GM12878 (cell line): Measurements from ENCODE around the gene ABHD1. TPM values are rescaled to one million over a fixed set of nuclear protein-coding genes. Genes with fewer than 3 reads are reported as not detected.

ENCODE experiments used
- BACH1 ChIP-seq: fragments of 450-650 bp; IDR thresholded peaks from 2 replicates; pipeline ENCODE4 v1.6.1; 2017; ENCODE audit warnings: mild to moderate bottlenecking, borderline replicate concordance
- CREB1 ChIP-seq: IDR thresholded peaks from 2 replicates; pipeline ENCODE4 v1.6.1; 2012; ENCODE audit warnings: low read depth, mild to moderate bottlenecking, inconsistent platforms
- EGR1 ChIP-seq, 2 experiments: IDR thresholded peaks; 1 replicate in 1 of 2; 2 replicates in 1 of 2; pipeline ENCODE4 v1.6.1; 2011 to 2012; ENCODE audit warnings: low read depth in 2 of 2, low read length in 2 of 2, borderline replicate concordance in 1 of 2, mild to moderate bottlenecking in 1 of 2, moderate library complexity in 1 of 2
- IRF4 ChIP-seq: IDR thresholded peaks from 2 replicates; pipeline ENCODE4 v1.6.1; 2011; ENCODE audit warnings: low read depth, low read length
- POLR2A ChIP-seq: IDR thresholded peaks from 2 replicates; pipeline ENCODE4 v1.6.1; 2011; ENCODE audit warnings: low read depth, mild to moderate bottlenecking, low read length
- RAD21 ChIP-seq: IDR thresholded peaks from 2 replicates; pipeline ENCODE4 v1.6.1; 2011; ENCODE audit warnings: mild to moderate bottlenecking, low read depth, low read length, moderate library complexity; ENCODE audit not compliant: insufficient read depth
- RAD51 ChIP-seq: fragments of 450-650 bp; IDR thresholded peaks from 2 replicates; pipeline ENCODE4 v1.6.1; 2016; ENCODE audit warnings: moderate library complexity, mild to moderate bottlenecking, inconsistent platforms
- SMAD1 ChIP-seq: fragments of 450-650 bp; IDR thresholded peaks from 2 replicates; pipeline ENCODE4 v1.6.1; 2018; ENCODE audit warnings: mild to moderate bottlenecking, low read depth; ENCODE audit not compliant: partially characterized antibody
- SMC3 ChIP-seq: IDR thresholded peaks from 2 replicates; pipeline ENCODE4 v1.6.1; 2011; ENCODE audit warnings: low read length, improper control_type of control experiment, borderline replicate concordance
- SP1 ChIP-seq: IDR thresholded peaks from one replicate; pipeline ENCODE4 v1.6.1; 2011; ENCODE audit warnings: low read depth, low read length
- WRNIP1 ChIP-seq: IDR thresholded peaks from 2 replicates; pipeline ENCODE4 v1.6.1; 2011; ENCODE audit warnings: low read depth, low read length, improper control_type of control experiment, borderline replicate concordance
- ZNF24 ChIP-seq: fragments of 450-650 bp; IDR thresholded peaks from 2 replicates; pipeline ENCODE4 v1.6.1; 2017; ENCODE audit warnings: antibody characterized with exemption, mild to moderate bottlenecking
- polyA plus RNA-seq, 11 experiments: library from polyadenylated mRNA; depleted of rRNA in 4 of 11; unstranded in 6 of 11; stranded (reverse) in 5 of 11; fragments of >200 nt; fragmentation: Nextera tagmentation in 4 of 11; fragmentation: Illumina TruSeq in 1 of 11; extraction: Ambion mirVana in 4 of 11; extraction: Trizol in 1 of 11; gene quantifications; 1 replicate in 1 of 11; 2 replicates in 10 of 11; pipeline versions ENCODE4 v1.2.1 to v1.2.3, GENCODE V29; 2011 to 2016; ENCODE audit warnings: inconsistent platforms in 2 of 11, missing spikeins in 2 of 11, low read depth in 1 of 11
- total RNA-seq, 4 experiments: library from RNA; depleted of rRNA in 3 of 4; stranded (reverse); fragments of >200 nt in 3 of 4; fragmentation: Illumina TruSeq in 1 of 4; extraction: Trizol in 1 of 4; gene quantifications; 2 replicates each; pipeline versions ENCODE4 v1.2.1 to v1.2.3, GENCODE V29; 2013 to 2021
- TF ChIP-seq, protein P1 (sequence below): IDR thresholded peaks from 2 replicates; pipeline ENCODE4 v1.6.1; 2012; ENCODE audit warnings: mild to moderate bottlenecking, low read depth, low read length
- TF ChIP-seq, protein P2 (sequence below): fragments of 150-350 bp; IDR thresholded peaks from 2 replicates; pipeline ENCODE4 v1.6.1; 2014; ENCODE audit warnings: mild to moderate bottlenecking, low read depth, low read length
- TF ChIP-seq, protein P3 (sequence below): fragments of 450-650 bp; IDR thresholded peaks from 2 replicates; pipeline ENCODE4 v1.6.1; 2017; ENCODE audit warnings: mild to moderate bottlenecking, moderate library complexity
- TF ChIP-seq, protein P4 (sequence below): IDR thresholded peaks from 2 replicates; pipeline ENCODE4 v1.6.1; 2012; ENCODE audit warnings: low read depth, low read length, improper control_type of control experiment
- TF ChIP-seq, protein P5 (sequence below): fragments of 450-650 bp; IDR thresholded peaks from 2 replicates; pipeline ENCODE4 v1.6.1; 2017; ENCODE audit warnings: antibody characterized with exemption, mild to moderate bottlenecking, moderate library complexity

The ABHD1 gene
- total and polyA plus RNA-seq, 10 of the 15 experiments (the other 5 are each of a cell fraction or from before 2014, with no cell fraction given) = 0.04 to 0.35 (median 0.17) TPM; not detected in 2

DNA sequence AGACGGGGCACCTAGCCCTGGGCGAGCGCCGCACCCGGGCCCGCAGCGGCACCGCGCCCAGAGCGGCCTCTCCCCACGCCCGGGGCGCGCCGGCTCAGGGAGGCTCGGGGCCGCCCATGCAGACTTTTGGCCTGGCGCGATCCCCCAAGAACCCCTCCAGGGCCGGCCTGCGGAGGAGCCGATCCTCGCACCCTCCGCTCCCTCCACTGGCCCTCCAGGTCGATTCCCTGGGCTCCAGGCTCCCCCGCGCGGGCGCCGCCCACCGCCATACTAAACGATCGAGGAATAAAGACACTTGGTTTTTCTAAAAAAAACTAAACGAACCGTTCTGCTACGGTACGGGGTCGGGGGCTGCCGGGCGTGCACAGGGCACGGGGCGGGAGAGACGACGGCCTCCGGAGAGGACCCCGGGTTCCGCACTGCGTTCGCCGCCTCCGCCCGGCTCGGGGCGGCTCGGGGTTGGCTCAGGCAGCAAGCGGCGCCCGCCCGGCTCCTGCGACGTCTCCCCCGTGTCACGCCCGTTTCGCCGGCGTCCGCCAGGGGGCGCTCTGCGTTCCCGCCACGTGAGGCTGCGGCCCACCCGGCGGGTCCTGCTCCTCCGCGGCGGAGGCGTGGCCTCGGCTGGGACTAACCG, 37.4 kb upstream of the ABHD1 start (continued):
- TF ChIP-seq, protein P1, sequence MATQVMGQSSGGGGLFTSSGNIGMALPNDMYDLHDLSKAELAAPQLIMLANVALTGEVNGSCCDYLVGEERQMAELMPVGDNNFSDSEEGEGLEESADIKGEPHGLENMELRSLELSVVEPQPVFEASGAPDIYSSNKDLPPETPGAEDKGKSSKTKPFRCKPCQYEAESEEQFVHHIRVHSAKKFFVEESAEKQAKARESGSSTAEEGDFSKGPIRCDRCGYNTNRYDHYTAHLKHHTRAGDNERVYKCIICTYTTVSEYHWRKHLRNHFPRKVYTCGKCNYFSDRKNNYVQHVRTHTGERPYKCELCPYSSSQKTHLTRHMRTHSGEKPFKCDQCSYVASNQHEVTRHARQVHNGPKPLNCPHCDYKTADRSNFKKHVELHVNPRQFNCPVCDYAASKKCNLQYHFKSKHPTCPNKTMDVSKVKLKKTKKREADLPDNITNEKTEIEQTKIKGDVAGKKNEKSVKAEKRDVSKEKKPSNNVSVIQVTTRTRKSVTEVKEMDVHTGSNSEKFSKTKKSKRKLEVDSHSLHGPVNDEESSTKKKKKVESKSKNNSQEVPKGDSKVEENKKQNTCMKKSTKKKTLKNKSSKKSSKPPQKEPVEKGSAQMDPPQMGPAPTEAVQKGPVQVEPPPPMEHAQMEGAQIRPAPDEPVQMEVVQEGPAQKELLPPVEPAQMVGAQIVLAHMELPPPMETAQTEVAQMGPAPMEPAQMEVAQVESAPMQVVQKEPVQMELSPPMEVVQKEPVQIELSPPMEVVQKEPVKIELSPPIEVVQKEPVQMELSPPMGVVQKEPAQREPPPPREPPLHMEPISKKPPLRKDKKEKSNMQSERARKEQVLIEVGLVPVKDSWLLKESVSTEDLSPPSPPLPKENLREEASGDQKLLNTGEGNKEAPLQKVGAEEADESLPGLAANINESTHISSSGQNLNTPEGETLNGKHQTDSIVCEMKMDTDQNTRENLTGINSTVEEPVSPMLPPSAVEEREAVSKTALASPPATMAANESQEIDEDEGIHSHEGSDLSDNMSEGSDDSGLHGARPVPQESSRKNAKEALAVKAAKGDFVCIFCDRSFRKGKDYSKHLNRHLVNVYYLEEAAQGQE = 0 out of 2 replicates have a peak, but pooled peaks have one; percentile 15
- TF ChIP-seq, protein P2, sequence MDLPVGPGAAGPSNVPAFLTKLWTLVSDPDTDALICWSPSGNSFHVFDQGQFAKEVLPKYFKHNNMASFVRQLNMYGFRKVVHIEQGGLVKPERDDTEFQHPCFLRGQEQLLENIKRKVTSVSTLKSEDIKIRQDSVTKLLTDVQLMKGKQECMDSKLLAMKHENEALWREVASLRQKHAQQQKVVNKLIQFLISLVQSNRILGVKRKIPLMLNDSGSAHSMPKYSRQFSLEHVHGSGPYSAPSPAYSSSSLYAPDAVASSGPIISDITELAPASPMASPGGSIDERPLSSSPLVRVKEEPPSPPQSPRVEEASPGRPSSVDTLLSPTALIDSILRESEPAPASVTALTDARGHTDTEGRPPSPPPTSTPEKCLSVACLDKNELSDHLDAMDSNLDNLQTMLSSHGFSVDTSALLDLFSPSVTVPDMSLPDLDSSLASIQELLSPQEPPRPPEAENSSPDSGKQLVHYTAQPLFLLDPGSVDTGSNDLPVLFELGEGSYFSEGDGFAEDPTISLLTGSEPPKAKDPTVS = no peak
- TF ChIP-seq WRNIP1 = no peak
- TF ChIP-seq CREB1 = peak; percentile 84
- TF ChIP-seq POLR2A = peak; percentile 80
- peak; percentile 65 for TF ChIP-seq SP1
- TF ChIP-seq RAD21 = peak; percentile 47
- peak; percentile 60; the same call in 1 of the 2 replicates for TF ChIP-seq ZNF24
- TF ChIP-seq, protein P3, sequence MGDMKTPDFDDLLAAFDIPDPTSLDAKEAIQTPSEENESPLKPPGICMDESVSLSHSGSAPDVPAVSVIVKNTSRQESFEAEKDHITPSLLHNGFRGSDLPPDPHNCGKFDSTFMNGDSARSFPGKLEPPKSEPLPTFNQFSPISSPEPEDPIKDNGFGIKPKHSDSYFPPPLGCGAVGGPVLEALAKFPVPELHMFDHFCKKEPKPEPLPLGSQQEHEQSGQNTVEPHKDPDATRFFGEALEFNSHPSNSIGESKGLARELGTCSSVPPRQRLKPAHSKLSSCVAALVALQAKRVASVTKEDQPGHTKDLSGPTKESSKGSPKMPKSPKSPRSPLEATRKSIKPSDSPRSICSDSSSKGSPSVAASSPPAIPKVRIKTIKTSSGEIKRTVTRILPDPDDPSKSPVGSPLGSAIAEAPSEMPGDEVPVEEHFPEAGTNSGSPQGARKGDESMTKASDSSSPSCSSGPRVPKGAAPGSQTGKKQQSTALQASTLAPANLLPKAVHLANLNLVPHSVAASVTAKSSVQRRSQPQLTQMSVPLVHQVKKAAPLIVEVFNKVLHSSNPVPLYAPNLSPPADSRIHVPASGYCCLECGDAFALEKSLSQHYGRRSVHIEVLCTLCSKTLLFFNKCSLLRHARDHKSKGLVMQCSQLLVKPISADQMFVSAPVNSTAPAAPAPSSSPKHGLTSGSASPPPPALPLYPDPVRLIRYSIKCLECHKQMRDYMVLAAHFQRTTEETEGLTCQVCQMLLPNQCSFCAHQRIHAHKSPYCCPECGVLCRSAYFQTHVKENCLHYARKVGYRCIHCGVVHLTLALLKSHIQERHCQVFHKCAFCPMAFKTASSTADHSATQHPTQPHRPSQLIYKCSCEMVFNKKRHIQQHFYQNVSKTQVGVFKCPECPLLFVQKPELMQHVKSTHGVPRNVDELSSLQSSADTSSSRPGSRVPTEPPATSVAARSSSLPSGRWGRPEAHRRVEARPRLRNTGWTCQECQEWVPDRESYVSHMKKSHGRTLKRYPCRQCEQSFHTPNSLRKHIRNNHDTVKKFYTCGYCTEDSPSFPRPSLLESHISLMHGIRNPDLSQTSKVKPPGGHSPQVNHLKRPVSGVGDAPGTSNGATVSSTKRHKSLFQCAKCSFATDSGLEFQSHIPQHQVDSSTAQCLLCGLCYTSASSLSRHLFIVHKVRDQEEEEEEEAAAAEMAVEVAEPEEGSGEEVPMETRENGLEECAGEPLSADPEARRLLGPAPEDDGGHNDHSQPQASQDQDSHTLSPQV = peak; percentile 80
- peak; percentile 52 for TF ChIP-seq SMC3
- TF ChIP-seq BACH1 = peak; percentile 94
- peak in 1 of 2 experiments; percentile 58; a peak in 1 of 3 replicates for TF ChIP-seq EGR1 (IDR thresholded peaks at IDR 0.05; ENCODE audit: borderline replicate concordance in 1 of 2, low read depth in 2 of 2, low read length in 2 of 2)
- no peak for TF ChIP-seq RAD51
- TF ChIP-seq, protein P4, sequence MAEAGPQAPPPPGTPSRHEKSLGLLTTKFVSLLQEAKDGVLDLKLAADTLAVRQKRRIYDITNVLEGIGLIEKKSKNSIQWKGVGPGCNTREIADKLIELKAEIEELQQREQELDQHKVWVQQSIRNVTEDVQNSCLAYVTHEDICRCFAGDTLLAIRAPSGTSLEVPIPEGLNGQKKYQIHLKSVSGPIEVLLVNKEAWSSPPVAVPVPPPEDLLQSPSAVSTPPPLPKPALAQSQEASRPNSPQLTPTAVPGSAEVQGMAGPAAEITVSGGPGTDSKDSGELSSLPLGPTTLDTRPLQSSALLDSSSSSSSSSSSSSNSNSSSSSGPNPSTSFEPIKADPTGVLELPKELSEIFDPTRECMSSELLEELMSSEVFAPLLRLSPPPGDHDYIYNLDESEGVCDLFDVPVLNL = peak; percentile 85
- TF ChIP-seq, protein P5, sequence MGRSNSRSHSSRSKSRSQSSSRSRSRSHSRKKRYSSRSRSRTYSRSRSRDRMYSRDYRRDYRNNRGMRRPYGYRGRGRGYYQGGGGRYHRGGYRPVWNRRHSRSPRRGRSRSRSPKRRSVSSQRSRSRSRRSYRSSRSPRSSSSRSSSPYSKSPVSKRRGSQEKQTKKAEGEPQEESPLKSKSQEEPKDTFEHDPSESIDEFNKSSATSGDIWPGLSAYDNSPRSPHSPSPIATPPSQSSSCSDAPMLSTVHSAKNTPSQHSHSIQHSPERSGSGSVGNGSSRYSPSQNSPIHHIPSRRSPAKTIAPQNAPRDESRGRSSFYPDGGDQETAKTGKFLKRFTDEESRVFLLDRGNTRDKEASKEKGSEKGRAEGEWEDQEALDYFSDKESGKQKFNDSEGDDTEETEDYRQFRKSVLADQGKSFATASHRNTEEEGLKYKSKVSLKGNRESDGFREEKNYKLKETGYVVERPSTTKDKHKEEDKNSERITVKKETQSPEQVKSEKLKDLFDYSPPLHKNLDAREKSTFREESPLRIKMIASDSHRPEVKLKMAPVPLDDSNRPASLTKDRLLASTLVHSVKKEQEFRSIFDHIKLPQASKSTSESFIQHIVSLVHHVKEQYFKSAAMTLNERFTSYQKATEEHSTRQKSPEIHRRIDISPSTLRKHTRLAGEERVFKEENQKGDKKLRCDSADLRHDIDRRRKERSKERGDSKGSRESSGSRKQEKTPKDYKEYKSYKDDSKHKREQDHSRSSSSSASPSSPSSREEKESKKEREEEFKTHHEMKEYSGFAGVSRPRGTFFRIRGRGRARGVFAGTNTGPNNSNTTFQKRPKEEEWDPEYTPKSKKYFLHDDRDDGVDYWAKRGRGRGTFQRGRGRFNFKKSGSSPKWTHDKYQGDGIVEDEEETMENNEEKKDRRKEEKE = no peak
- 0 out of 2 replicates have a peak, but pooled peaks have one; percentile 22 for TF ChIP-seq IRF4
- TF ChIP-seq SMAD1 = no peak
